HG03060 (cell line): ENCODE measurements around the gene ZSCAN31.

Source experiments
- ATAC-seq: cut with Tn5 transposase; IDR thresholded peaks from one replicate; pipeline ENCODE4 v1.9.1; 2021; ENCODE audit warnings: low read depth, moderate number of reproducible peaks; ENCODE audit not compliant: unreplicated experiment

ZSCAN31 gene

DNA sequence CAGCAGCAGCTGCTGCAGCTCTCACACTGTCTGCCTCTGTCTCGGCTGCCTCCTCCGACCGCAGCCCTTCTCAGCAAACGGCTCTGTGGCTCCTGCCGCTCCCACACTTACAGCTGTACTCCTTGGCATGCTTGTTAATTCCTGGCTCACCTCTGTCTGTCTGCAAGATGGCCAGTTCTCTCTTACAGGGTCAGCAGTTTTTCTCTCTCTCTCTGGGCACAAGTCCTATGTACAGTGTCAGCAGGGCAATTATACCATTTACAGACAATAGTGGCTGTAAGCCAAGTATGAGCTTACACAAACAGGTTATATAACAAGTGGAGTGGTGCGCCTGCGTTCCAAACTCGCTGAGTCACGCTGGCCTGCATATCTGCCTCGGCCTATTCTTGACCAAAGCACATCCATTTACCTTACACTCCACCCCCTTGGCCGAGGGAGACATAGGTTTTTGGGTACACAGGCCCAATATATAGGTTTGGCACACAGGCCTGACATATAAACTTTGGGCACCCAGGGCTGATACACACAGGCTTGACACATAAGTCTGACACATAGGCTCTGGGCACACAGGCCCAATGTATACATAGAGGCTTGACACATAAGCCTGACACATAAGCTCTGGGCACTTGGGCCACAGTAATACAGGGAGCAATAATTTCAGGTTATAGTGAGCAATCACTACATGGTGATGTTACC lies 18.2 kb upstream of the ZSCAN31 start:
- no peak for ATAC-seq

DNA sequence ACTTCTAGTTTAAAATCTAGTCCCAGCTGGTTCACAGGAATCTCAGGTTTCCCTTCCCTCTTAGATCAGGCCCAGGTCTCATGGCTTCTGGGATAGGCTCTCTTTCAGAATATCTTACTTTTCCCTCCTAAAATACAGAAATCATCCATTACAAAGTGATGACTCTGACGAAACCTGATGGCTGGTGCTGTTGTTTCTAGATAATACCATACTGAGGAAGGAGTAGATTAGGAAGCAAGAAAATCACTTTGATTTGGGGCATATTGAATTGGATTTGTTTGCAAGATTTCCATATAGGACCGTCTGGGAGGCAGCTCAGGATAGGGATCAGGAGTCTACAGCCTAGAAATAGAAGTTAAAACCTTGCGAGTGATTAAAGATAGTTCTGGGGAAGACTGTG lies 17.4 kb upstream of the ZSCAN31 start:
- ATAC-seq = no peak

DNA sequence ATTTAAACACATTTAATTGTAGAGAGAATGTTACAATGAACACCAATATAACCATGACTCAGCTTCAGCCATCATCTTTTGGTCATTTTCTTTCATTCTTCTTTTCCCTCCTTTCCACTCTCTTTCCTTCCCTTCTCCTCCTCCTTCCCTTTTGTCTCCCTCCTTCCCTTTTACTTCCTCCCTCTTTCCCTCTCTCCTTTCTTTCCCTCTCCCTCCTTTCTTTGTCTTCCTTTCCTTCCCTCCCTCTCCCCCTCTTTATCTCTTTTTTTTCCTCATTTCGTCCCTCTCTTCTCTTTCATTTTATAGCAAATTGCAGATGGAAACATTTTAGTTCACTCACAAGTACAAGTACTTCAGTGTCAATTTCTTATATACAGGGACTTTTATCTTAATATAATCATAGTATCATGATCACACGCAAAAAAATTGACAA lies 15.6 kb upstream of the ZSCAN31 start:
- ATAC-seq = no peak

DNA sequence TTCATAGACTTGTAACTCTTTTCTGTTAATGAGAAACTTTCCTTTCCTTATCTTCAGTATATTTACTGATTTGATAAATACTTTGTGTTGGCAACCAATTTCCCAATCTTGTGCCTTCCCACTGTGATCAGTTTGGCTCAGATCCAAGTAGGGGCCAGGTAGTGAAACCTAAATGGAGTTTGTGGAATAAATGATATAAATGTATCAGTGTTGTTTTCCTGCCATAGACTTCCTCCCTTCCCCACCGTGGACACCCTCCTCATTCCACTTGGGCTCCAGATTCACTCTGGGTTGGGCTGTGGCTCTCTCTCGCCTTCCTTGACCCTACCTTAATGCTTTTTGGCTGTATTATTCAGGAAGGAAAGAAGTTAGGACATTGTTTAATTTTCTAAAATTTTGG lies 15.1 kb upstream of the ZSCAN31 start:
- ATAC-seq = no peak

DNA sequence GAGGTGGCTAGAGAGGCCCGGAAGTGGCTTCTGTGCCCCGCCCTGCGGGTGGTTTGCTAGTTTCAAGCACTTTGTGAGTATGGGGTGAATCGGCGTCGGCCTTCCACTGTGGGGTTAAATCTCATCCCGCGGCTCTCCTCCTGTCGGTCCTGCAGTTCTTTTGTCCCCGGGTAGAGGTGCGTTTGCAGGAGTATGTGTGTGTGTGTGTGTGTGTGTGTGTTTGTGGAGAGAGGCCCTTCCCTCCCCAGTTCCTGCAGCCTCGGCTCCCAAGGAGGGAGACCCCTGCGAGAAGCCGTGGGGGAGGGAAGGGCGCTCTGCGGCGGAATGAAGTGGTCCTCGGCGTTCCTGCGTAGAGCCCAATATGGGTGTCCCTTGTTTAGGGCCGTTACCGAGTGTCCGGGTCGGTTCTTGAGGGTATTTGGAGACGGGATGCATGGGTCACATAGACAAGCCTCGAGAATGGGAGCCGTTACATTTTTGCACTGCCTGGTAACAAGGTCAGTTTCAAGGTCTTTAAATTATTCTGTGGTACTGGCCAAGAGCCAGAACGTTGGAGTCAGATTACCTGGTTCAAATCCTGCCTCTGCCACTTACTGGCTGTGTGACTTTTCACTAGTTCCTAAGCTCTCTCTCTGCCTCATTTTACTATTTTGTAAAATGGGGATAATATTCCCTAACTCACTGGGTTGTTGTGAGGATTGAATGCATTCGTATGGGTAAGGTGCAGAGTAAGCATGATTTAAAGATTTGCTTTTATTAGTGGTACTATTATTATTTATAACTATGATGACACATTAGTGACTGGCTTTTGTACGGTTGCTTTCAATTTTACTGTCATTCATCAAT lies 14.2 kb upstream of the ZSCAN31 start, which contains the start of gene ZKSCAN3:
ZKSCAN3 (plus strand) TSS at position 56 of the 846 bp plus-strand sequence. CDS start 9,640 bp downstream, outside the sequence.
- peak; percentile 48 for ATAC-seq

DNA sequence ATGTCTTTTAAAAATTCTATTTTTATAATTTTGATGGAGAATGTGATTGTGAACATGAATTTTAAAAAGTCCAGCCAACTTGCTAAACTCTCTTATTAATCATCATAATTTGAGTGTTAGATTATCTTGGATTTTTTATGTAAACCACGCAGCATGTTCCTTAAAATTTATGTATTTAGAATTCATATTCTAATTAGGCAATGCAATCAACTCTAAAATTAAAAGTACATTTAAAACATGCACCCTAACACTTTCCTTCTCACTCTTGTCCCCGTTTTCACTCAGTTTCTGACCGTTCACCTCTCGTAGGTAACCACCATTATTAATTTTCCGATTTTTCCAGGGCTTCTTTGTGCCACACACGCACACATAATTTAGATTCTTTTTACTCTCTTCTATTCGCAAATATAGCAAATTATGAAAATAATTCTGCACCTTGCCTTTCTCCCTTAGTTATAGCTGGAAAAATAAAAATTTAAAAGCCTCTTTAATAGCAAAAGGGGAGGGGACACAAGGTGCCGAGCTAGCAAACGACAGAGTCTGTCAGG lies 13.5 kb upstream of the ZSCAN31 start:
- ATAC-seq = peak; percentile 12

DNA sequence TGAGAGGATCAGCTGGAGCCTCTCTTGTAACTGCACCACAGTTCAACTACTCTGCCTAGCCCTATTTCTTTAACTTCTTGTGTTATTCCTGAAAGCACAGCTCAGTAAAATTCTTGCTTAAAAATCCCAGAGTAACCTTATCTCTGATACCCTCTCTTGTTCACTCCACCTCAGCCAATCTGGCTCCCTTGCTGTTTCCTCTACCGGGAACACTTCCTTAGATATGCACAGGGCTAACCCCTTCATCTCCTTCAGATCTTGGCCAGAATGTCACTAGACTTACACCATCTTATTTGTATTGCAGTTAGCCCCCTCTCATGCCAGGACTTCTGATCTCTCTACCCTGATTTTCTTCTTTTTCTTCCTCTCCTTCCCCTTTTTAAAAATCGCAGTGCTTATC lies 11.2 kb upstream of the ZSCAN31 start:
- ATAC-seq = no peak

DNA sequence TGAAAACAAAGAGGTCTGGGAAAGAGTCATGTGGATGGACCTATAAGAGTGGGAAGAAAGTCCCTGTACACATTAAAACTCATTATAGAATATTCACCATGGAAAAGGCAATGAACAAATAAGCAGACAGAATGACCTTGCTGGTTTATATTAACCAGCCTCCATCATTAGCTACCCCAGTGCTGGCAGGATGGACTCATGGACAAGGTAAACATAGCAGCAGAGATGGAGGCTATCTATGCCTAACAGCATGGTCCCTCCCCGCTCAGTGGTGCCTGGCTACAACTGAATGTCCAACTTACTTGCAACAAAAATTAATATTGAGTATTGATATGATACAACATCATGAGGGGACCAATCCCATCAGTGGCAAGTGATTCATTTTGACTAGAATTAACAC lies 9.3 kb upstream of the ZSCAN31 start:
- ATAC-seq = no peak

DNA sequence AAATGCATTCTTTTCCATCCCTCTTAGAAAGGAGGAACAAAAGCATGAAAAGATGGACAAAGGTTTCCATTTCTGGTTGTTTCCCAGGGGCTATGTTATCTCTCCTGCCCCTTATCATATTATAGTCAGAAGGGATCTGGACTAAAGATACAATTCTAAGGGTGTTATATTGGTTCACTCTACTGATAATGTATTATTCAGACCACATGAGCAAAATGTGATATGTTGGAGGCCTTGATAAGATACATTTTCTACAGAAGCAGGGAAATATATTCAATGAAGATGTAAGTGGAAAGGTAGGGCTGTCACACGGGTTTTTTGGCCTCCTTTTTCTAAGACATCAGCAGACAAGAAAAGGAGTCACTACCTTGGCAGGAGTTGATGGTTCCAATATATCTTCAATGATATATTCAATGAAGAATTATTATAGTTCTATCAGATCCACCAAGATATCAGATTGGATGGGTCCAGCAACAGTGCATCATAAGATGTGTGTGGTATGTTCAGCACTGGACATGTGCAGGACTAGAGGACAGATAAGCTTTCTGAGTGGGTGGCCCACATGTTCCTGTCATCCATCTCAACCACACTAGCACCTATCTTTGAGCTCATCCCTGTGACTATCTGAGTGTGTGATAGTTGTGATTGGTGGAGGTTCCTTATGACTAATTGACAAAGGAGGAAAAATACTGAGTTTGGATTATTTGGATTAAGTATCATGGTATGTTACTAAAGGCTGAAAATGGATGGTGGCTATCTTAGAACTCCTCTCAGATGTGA lies 8.1 kb upstream of the ZSCAN31 start:
- ATAC-seq = no peak

DNA sequence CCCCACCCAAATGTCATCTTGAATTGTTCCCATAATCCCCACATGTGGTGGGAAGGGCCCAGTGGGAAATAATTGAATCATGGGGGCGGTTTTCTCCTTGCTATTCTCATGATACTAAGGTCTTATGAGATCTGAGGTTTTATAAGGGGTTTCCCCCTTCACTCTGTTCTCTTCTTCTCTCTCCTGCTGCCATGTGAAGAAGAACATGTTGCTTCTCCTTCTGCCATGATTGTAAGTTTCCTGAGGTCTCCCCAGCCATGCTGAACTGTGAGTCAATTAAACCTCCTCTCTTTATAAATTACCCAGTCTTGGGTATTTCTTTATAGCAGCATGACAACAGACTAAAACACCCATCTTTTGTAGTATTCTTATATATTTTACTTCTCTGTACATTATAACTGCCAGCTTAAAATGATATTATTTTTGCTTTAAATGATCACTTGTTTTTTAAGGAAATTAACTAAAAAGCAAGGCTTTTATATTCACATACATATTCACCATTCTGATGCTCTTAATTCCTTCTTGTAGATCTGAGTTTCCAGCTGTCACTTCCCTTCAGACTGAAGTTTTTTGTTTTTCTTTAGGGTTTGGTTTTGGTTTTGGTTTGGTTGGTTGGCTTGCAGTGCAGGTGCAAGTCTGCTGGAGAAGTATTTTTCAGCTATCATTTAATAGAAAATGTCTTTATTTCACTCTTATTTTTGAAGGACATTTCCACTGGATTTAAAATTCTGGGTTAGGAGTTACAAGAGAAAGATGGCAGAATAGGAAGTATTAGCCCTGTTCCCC lies 4.6 kb upstream of the ZSCAN31 start:
- ATAC-seq = no peak

DNA sequence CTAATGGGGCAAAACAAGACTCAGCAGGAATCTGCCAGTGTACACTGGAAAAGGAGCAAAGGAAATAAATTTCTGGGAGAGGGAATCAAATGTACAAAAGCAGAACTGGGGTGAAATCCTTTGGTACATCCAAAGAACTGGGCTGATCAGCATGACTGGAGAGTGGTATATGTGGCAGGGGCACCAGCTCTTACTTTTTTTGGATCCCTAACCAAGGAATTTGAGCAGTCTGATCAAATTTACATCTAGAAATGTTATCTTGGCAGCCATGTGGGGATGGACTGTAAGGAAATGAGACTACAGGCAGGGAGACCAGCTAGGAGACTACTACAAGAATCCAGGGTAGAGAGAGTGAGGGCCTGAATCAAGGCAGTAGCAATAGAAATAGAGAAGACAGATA lies 1.2 kb upstream of the ZSCAN31 start:
- ATAC-seq = no peak

DNA sequence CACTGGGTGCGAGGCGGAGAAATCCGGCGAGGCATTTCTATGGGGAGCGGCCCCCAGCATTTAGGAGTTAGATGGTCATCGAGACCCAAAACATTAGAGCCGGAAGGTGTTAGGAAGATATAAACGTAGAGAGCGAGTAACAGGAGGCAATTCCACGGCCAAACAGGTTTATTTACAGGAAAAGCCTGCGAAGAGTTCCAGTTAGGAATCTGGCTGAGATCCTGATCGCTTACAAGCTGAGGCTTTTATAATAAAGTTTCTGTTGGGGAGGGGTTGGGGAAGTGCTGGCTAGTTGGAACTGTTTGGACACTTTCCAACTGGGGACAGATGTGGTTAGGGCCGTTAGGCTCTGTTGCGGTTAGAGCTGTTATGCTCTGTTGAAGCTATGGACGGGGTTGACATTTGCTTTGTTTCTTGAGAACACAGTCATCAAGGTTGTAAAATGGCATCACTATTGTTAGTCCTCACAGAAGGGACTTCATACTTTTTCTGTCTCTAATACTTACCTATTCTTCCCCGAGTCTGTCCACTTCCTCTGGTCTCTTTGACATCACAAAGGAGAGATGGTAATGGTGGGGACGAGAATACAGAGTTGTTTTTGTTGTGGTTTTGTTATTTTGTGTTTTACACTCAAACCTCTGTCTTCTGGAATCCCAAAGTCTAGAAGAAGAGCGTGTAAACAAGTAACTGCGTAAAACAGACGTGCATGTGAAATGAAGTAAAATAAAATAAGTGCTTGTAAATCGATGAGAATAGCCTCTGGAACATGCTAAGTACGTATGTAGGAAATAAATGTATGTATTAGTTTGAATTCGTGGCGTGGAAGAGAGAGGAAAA lies 554 bp upstream of the ZSCAN31 start:
- peak; percentile 27 for ATAC-seq

DNA sequence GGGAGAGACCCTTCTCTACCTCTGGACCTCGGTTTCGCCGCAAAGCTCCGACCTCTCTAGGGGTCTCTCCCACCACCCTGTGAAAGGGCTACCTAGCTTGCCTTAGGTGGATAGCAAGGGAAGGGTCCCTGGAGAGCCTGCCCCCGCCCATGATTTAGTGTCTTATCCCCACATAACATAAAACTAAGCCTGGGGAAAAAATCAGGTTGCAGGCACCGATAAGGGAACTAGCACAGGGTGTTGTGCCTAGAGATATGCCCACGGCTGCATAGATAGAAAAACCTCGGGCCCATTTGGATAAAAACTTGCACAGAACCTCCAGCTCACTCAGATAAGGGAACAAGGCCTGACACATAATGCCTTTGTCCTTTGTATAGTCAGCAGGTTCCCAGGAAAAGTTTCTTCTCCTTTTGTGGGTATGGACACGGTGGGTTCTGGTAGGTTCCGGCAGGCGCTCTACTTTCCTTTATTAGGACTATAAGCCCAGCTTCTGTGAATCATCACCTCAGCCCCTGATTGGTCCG lies 846 bp downstream of the ZSCAN31 start:
- no peak for ATAC-seq

DNA sequence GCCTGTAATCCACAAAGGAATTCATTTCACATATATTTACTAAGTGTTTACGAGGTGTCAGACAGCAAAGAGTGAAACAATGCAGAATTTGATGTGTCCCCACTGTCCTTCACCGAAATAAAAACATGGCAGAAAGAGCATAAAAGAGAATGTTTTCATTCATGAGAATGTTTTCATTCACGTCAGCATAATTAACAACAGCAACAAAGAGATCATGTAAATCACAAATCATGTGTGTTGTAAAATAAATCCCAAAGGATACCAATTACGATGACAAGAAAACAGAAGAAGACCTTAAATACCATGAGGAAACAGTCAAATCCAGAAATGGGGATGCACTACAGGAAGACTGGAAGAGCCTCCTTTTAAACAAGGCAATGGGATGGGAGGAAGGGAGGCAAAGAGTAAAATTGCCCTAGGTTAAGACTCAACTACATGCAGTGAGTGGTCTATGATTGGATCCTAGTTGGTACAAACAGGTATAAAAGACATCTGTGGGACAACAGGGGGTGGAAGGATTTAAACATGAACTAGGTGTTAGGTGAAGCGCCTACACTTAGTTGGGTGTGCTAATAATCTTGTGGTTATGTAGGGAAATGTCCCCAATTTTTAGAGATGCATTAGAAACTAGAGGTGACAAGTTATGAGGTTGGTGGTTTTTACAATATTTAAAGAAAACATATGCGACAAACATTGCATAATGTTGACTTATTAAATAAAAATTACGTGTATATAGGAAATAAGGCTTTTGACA lies 1.5 kb downstream of the ZSCAN31 start:
- no peak for ATAC-seq

DNA sequence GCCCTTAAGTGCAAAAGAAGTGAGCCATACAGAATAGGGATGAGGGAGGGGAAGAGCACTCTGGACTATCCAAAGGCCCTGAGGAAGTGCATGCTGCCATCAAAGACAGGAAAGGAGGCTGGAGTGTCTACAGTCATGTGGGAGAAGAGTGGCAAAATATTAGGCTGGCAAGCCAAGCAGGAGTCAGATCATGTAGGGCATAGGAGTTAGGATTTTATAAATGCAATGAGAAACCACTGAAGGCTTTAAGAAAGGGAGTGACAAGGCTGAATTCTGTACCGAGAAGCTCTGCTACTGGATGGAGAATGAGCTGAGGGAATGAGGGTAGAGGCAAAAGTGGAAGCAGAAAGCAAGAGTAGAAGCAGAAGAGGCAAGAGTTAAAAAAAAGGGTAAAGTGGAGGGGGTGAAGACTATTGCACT lies 2.3 kb downstream of the ZSCAN31 start:
- no peak for ATAC-seq

DNA sequence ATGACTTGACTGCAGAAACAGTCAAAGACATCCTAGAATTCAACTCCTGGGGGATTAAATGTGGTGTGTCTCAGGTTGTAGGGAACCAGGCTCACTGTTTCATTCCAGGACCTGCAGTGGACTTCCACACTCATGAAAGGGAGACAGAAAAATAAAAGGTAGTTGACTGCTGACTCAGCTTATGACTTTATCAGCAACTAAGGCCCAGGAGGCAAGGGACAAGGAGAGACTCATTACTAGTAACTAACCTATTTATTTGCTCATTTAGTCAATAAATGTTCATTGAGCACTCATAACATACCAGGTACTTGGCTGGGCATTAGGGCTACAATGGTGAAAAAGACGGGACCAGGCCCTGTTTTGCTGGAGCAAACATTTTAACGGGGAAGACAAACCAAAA lies 2.9 kb downstream of the ZSCAN31 start:
- no peak for ATAC-seq

DNA sequence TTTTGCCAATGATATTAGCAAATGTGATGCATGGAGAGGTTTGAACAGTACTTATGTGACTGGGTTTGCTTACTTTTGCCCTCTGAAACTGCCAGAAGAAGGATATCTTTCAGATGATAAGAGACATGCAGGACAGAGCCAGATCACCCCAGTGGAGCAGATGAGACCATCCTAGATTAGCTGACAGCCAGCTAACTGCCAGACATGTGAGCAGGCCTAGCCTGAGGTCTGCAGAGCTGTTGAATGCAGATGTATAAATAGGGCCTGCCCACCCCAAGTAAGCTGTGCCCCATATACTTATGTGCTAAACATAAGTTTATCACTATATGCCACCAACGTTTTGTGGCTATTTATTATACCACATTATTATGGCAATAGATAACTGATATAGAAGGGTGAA lies 5.9 kb downstream of the ZSCAN31 start:
- ATAC-seq = no peak

DNA sequence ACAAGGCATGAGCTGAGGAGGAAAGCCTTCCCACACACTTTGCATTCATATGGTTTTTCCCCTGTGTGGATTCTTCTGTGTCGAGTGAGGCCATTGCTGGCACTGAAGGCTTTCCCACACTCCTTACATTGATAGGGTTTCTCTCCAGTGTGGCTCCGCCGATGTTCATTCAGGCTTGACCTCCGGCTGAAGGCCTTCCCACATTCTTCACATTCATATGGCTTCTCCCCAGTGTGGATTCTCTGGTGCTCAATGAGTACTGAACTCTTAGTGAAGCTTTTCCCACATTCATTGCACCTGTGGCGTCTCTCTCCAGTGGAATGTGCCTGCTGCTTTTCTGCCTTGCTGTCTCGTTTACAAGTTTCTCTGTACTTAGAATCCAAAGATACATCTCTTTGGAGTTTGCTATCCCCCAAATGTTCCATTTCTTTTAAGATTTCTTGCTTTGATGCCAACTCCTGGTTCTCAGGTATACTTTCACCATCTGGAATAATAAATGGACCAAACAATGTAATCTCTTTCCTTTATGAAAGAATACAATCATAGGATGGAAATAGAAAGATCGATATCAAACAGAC lies 9.5 kb downstream of the ZSCAN31 start:
- ATAC-seq = no peak
